ENCODE measurements around the gene CTNNA2.
"Not testable (repeated sequence)": the region's sequence is repeated elsewhere in the genome, so short reads cannot be mapped to it uniquely, and the experiment has no call there.

CTNNA2 gene

DNA sequence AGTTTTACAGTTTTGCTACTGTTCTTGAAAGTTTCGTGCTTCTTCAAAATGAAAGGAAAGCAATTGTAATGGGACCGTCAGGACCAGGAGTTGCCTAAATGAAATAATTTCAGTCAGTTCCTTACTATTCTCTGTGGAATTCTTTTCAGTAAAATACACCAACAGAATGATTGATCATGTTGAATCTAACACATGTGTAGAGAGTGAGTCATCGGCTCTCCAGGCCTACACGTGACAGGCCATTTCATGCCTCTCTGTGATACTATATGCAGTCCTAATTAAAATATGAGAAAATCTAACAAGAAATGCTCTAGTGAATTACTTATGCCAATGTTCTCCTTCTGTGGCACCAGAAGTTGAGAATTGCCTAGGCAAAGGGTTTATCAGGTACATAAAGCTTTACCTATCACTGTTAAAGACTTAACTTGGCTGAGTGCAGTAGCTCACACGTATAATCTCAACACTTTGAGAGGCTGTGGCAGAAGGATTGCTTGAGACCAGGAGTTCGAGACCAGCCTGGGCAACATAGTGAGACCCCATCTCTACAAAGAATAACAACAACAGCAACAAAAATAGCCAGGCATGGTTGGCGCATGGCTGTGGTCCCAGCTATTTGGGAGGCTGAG, 592.3 kb downstream of the CTNNA2 start:
- DNase-seq: no peak

DNA sequence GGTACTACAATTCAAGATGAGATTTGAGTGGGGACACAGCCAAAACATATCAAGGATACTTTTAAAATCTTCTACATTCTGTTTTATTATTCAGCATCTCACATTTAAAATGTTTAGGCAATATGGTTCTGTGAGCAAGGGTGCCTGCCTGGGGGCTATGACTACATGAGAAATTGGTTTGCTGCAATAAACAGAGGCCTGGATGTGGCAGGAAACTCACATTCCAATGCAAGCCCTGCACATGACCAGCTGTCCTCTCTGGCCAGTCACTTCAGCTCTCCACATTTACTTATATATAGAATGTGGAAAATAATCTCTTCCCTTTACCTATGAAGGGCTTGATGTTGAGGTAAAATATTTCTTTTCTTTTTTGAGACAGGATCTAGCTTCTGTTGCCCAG, 598.3 kb downstream of the CTNNA2 start:
- DNase-seq: no peak

DNA sequence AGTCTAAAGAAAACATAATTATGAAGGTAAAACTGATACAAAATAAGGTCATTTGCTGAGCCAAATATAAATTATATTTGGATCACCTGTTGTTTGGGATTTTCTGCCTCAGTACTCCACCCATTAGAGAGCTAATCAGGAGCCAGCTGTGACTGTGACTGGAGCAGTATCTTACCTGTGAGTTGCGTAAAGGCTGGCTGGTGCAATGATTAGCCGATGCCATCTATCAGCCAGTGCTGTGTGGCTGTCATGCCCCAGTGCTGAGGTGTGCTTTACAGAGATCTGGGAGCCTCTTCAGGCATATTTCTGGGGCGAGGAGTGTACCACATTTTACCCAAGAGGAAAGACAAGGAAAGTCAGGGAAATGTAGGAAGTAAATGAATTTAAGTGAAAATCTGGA, 599.9 kb downstream of the CTNNA2 start:
- DNase-seq: no peak

DNA sequence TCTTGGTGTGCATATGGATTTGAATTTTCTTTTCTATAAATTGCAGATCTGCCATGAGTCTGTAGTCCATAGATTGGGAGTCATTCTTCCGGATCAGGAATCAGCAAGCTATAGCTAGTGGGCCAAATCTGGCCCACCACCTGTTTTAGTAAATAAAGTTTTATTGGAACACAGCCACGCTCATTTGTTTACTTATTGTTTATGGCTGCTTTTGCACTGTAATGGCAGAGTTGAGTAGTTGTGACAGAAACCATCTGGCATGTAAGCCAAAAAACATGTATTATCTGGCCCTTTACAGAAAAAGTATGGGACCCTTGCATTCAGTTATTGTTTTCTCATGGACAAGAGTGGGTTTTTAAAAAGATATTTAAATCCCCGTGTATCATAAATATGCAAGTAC, 600.5 kb downstream of the CTNNA2 start:
- DNase-seq: no peak

DNA sequence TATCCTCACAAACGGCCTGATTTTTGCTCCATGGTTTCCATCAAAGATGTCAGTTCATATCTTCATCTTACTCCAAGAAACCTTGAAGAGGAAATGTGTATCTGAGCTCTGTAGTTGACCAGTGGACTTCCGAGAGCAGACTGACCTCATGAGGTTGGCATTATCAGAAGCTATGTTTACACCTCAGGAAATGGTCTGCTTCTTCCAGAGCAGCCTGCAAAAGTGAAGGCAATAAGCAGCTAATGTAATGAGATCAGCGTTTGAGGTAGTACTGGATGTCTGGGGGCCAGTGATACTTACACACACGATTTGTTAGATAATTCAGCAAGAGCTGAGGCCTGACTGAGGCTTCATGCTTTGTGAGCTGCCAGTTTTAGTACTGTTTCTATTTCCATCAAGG, 602.0 kb downstream of the CTNNA2 start:
- no peak for DNase-seq

DNA sequence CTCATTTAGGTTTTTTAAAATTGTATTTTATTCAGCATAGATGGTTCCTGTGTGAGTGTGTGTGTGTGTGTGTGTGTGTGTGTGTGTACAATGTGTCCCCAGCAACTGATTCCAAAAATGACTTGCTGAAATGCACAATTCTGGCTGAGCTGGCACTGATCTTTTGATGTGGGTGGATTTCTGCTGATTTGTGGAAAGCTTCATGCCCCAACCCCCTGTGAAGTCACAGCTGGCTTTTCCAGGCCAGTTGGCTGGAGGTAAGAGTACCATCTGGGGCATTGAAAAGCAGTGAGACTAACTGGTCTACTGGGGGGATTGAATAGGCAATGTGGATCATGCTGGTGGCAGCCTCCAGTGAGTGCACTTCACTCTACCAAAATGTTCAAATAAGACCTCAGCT, 604.5 kb downstream of the CTNNA2 start:
- DNase-seq: peak; percentile 29

DNA sequence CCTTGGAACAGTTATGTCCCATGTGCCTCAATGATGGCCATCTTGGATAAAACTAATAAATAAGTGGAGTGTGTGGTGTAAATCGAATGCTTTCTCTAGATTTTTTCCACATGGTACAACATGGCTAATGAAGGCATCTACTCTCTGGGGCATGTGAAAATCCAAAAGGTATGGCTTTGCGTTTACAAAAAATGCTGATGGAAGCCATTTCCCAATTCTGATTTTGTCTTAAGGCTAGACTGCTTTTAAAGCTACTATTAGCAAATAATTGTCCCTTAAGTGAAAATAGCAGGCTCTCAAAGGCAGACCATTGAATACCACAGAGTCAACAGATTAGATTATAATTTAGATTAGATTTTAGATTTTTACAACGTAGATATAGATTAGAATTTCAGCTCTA, 608.0 kb downstream of the CTNNA2 start:
- DNase-seq: no peak

DNA sequence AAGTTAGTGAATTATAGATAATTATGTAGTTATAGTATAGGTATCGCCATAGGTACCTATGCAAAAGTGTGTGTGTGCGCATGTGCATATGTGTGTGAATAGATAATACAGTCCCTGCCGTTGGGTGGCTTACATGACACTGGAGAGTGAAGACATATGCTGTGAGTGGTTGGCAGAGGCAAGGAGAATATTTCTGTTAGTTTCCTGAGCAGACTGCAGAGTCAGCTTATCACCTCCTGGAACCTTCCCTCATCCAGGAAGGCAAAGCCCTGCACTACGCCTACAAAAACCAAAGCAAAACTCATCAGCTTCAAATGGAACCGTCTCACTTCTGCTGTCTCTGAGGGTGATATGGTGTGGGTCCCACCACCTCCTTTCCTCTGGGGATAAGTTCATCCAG, 609.8 kb downstream of the CTNNA2 start:
- no peak for DNase-seq

DNA sequence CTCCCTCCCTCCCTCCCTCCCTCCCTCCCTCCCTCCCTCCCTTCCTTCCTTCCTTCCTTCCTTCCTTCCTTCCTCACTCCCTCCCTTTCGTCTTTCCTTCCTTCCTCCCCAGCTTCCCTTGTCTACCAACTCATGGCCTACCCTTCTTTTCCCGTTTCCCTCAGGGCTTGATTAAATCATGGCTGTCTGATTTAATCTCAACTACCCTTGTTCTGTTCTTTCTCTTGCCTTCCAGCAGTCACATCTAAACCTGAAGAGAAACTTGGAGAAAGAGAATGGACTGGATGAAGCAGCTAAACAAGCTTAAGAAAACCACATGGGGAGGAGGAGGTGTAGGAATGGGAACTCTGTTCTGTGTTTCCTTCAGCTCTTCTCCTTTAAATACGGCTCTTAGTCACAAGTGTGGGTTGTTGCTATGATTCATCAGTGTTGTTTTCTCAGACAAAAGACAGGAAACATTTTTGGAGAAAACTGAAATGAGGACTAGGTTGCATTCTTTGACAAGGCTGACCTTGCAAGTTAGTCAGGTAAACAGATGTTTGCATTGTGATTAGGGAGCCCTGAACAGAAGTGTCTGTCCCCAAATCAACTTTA, 613.8 kb downstream of the CTNNA2 start:
- DNase-seq: no peak

DNA sequence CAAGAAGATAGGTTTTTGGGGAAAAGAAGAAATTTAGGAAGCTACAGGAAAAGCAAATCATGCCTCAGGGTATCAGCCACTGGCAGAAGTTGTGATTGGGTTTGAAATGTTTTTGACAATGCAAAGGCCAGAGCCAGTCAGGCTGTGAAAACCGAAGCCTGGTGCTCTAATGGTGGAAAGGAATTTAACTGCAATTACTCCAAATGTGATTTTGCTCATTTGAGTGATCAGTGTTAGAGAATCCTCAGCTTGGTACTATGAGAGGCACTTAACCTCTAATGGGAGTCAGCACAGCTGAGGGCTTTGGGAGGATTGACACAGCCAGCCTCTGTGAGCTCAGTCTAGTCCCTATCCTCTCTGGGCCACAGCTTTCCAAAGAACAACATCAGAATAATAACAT, 615.2 kb downstream of the CTNNA2 start:
- no peak for DNase-seq

DNA sequence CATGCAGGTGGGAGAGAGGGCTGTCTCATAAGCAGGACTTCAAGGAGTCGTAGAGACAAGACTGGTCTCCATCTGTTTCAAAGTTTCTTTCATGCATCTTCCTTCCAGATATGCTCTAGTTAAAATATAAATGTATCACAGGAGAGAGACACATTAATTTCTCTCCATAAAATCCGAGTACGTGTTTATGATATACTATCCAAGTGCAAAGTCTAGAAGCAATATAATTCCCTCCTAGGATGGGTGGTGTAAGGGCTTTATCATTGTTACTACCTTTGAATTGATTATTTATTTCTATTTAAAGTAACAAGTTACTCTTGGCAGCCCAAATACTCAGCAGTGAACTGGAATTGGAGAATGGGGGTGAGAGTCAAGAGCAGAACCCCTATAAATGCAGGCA, 619.4 kb downstream of the CTNNA2 start:
- DNase-seq: no peak

DNA sequence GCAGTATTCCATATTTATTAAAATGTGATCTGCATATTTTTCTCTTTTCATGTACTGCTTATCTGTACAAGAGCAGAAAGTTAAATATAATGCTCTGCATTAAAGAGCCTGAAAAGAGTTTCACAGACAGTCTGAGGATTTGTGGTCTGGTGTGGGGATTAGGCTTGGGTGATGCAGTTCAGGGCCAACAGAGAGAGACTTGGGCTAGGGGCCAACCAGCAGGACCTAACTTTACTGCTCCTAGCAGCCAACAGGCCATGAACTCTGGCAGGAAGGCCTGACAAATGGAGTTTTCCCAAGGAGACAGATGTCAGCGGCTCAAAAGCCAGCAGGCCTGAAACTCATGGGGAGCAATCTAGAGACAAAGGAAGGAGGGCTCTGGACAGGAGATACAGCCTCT, 622.1 kb downstream of the CTNNA2 start:
- no peak for DNase-seq

DNA sequence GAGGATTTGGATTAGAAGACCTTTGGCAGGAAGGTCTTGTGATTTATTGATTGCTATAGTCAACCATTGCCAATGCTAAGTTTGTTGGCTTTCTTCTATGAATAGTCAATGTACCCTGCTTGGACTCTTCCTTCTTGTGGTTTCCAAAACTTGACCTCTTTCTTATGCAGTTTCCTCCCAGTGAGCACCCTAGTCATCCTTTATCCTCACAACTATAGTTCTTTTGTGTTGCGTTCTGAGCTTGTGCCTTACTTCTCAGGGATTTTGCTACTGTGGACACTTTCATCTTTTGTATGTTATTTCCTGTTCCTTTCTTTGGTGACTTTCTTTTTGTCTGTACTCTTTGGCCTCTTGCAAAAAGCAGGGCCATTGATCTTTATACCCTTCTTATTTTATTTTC, 623.5 kb downstream of the CTNNA2 start:
- no peak for DNase-seq

DNA sequence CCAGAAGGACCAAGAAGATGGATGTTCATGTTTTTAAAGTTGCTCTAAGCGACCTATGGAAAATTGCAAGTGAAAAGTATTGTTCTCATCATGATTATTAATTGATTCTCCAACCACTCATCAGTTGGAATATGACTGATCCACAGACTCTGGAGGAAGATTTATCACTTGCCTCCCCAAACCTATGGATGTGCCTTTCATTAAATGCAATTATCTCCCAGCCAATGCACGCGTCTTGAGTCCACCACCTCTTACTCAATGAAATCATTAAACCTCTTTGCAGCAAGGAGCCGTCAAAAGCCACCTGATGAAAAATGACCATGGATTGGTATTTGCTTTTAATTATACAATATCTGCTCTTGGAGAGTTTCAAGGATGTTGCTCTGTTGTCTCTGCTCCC, 626.1 kb downstream of the CTNNA2 start:
- DNase-seq: no peak

DNA sequence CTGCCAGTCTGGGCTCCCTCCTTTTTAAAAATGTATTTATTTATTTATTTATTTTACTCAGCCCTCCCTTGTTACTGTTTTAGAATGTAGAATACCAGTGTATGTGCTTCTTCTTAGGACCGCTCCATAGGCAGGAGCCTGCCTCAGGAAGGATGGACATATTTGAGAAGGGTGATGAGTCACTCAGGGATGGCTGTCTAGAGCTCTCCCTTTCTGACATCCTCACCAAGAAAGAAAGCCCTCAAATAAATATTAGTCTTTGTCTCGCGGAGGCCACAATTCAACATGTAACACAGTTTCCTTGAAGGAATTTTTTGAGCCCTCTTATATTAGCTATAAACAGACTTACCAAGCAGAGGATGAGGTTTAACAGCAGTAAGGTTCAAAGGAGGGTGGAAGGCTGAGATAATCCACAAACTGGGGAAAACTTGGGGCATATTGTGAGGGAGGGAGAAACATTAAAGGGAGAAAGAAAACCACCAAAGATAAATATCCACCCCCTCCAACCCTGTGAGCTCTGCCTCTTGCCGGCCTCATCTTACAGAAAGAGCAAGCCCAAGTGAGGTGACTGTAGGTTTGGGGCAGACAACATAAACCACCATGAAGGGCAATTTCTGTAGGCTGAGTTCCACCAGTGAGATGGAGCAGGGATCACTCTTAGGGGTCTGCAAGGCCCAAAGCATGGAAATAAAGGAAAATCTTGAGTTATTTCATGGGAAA, 628.3 kb downstream of the CTNNA2 start:
- no peak for DNase-seq

DNA sequence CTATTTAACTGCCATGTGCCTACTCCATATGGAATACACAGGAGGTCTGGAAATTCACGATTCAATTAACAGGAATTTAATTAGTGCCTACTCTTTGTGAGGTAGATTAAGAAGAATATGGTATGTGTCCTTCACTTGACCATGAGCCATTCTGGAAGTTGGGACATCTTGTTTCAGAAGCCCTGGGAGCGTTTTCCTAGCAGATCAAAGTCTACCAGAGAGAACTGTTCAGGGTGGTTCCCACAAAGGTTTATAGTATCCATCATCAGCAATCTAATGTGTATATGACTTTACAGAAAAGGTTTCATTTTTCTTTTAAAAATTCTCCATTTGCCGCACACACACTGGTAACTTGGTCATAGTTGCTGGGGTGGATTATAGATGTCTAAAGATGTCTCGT, 632.6 kb downstream of the CTNNA2 start:
- DNase-seq: no peak

DNA sequence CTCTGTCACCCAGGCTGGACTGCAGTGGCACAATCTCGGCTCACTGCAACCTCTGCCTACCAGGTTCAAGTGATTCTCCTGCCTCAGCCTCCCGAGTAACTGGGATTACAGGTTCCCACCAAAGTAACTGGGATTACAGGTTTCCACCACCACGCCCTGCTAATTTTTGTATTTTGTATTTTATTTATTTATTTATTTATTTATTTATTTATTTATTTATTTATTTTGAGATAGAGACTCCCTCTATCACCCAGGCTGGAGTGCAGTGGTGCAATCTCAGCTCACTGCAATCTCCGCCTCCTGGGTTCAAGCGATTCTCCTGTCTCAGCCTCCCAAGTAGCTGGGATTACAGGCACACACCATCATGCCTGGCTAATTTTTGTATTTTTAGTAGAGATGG, 633.9 kb downstream of the CTNNA2 start:
- DNase-seq: not testable (repeated sequence)

DNA sequence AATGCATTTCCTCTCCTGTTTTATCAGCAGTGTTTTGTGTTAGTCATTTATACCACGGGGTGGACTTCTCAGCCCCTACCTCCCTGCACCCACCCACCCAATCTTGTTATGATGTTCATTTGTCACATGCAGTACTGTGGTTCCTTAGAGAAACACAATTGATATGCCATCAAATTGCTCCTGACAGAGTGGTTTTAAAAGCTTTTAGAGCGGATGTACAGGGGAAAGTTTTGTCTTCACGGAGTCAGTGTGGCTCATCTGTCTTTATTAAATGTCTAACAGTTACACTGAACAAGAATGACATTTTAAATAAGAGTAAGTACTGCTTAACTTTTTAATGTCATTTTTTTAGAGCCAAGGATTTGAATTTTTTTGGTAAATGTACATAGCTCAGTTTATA, 634.8 kb downstream of the CTNNA2 start:
- DNase-seq: no peak

DNA sequence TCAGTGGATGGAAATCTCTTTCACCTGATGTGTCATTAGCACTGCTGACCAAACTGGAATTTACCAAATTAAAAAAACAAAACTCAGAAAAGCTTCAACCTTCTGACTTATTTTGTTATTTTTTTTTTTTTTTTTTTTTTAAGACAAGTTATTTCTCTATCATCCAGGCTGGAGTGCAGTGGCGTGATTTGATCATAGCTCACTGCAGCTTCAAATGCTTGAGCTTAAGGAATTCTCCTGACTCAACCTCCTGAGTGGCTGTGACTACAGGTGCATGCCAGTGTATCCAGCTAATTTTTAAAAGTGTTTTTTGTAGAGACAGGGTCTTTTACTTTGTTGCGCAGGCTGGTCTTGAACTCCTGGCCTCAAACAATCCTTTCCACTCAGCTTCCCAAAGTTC, 636.1 kb downstream of the CTNNA2 start:
- no peak for DNase-seq

DNA sequence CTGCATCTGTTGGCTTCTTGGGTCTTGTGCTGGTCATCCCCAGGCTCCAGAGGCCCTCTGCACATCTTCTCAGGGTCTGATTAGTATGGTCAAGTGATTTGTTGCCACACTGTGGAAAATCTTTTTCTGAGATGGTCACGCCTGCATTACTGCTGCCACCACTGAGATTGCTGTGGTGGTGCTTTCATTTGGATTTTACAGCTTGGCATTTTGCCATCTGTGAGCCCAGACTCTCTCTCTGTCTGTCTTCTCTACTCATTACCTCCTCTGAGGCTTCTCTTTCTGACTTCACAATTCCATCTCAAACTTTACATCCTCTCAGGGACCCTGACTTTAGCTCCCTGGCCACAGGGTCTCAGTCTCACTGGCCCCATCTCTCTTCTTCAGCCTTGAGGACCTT, 637.1 kb downstream of the CTNNA2 start:
- DNase-seq: no peak

DNA sequence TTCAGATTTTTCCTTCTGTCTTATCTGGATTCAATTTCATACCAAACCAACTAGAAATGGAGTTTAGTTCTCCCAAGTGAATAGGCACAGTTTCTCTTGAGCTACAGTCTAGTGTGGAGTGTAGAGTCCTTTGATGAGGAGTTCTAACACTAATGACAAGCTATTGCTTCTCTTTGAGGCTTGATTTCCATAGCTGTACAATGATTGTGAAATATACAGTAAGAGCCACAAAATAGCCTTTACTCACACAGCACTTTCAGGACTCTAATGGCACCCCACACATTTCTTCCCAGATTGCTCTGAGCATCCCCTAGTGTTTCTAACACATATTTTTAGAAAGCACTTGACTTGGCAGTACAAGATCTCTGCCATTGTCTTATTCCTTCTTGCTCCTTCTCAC, 638.4 kb downstream of the CTNNA2 start:
- DNase-seq: no peak

DNA sequence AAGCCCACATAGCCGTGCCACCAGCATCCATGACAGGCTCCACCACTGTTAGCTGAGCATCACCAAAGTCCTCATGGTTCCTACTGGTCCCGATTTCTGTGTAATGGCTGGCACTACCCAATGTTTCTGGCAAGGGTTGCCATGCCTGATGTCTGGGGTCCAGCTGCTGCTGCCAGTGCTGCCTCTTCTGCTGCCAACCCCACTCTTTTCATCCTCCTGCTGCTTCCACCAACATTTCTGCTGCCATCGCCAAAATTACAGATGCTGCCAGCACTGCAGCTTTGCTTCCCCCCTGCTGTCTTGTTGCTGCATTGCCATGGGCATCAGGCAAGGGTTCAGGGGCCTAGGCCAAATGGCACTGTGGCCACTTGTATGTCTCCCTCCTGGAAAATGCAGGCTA, 638.8 kb downstream of the CTNNA2 start:
- DNase-seq: no peak

DNA sequence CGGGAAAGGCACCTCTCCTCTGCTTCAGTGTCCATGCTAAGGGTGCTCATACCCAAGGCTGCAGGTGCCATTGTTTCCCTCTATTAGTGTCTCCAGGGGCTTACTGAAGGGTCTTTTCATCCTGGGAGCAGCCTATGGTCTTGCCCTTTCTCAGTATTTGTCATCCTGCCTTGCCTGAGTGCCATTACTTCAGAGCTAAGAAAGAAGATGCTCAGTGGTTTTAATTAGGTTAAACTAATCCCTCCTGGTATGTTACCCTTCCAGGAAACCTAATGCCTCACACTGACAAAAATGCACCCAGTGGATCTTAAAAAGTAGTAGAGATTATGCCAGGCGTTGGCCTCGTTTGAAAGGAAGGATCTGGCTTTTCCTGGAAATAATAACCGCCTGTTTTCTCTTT, 640.3 kb downstream of the CTNNA2 start:
- DNase-seq: no peak

DNA sequence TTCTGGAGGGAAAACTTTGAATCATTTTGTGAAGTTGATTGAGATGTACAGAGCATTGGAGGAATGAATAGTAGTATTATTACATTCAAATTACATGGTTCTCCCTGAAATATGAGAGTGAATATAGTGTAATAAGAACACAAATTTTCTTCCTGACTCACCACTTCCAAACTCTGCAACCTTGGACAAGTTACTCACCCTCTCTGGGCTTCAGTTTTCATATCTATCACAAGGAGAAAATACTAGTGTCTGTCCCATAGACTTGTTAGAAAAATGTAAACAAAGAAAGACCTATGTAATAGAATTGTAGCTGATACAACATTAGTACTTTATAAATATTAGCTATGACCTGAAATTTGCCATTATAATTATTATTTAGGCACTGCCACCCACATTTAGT, 640.9 kb downstream of the CTNNA2 start:
- DNase-seq: no peak
